Fibroblast of gingiva (primary cell): ENCODE measurements around the gene GABBR1.

Experiments used
- DNase-seq: peaks from one replicate; pipeline ENCODE4 v3.0.0-alpha.2; 2011; ENCODE audit warnings: low read depth

The GABBR1 gene

DNA sequence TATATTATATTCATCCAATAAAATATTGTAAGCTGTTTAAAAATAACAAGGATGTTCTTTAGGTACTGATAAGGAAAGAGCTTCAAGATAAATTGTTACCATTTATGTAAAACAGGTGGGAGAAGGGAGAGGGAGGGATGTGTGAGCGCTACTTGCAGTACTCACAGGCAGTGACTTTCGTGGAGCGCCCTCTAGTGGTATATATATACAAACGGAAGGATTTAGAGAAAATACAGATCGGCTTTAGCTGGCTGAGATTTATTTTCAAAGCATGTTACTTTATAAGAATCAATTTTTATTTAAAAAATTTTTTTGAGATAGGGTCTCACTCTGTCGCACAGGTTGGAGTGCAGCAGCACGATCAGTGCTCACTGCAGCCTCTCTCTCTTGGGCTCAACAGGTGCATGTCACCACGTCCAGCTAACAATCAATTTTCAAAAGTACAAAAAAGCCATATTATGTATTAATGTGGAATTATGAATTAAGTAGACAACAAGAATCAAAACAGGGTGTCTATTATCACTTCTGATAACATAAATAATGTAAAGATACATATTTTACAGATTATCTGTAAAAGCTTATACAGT lies 20.6 kb upstream of the GABBR1 start:
- peak; percentile 64 for DNase-seq

DNA sequence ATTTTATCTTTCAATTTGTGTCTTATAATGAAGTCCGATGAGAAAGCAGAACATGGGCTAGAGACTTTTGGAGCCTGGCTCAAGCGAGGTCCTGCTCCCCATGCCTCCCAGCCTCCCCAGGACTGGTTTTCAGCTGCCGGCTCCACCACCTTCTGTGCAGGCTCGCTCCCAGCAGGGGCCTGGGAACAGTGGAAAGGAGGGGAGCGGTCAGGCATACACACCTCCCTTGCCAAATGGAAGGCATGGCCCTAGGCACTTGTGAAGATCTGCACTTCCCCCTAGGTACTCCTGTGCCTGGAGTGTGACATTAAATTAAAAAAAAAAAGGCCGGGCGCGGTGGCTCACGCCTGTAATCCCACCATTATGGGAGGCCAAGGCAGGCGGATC lies 19.2 kb upstream of the GABBR1 start:
- no peak for DNase-seq

DNA sequence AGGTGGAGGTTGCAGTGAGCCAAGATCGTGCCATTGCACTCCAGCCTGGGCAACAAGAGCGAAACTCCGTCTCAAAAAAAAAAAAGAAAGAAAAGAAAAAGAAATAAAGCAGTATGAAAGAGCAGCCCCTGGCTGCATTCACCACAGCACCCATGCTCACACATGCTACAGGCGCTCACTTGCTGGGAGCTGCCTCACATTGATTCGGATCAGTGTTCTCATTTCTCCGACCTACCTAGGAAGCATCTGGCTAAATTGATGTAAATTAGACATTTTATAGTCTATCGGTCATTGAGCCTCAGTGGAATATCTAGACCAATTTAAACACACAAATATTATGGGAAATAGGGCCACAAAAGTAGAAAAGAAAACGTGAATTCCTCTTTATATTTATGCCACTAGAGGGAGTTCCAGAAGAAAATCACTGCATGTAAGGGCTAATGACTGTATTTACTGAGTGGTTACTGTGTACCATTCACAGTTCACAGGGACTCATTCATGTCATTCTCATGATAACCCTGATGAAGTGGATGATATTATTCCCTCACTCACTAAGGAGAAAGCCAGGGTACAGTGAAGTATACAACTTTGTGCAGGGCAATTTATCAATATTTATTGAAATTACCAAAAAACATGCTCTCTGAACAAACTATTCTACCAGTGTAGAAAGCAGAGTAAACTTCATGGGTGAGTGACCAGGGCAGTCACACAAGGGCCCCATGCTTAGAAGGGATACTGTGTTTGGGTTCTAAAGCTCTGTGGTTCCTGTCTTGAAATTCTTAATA lies 18.6 kb upstream of the GABBR1 start:
- DNase-seq = peak; percentile 18

DNA sequence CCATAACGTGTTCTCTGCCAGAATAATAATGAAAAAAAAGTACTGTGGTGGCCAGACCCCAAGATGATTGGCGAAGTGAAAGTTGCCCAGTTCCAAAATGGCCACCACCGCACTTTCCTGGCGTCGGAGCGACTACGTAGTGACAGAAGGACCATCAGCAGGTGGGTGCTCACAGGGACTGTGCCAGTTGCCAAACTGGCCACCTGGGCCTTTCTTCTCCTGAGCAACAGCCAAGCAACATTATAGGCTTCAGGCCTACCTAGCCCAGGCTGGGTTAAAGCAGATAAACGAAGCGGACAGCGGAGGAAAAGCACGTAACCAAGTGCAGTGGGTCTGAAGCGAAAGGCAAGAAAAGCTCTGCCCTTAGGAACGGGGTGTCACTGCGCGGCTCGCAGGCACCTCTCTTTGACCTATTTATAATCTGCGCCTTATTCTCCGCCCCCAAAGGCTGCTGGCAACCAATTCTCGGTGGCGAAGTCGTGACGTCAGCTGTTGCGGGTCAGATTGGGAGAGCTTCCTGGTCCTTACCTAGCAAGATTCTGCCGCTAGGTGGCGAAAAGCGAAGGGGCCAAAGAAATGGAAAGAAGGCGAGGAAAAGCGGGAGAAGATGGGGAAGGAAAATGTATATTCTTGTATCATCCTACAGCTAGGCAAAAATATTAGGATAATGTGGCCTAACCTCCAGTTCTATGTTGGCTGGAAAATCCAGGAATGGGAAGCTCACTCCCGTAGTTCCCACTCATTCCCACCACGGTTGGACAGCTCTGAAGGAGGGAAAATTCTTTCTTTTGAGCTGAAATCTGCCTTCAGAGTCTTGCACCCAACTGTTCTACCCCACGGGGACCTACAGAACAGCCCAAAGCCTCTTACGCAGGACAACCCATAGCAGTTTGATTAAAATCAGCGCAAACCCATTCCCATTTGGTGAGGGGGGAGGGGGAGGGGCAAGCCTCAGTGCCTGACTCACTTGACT lies 17.0 kb upstream of the GABBR1 start:
- peak; percentile 93 for DNase-seq

DNA sequence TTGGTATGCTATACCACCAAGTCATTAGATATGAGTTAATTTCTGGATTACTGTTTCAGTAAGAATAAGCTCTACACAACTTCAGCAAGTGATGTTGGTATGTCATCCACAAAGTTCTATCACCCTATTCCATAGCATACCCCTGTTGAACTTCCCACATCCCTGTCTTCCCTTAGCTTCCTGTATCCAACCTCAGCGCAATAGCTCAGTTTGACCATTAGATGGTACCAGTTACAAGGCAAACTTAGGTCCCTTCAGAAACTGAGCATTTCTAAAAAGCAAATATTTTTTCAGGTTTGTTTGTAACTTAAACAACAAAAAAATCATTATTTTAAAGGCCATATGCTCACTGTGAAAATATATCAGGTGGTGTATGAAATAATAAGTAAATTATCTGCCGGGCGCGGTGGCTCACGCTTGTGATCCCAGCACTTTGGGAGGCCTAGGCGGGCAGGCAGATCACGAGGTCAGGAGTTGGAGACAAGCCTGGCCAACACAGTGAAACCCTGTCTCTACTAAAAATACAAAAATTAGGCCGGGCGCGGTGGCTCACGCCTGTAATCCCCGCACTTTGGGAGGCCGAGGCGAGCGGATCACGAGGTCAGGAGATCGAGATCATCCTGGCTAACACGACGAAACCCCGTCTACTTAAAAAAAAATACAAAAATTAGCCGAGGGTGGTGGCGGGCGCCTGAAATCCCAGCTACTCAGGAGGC lies 15.1 kb upstream of the GABBR1 start:
- peak; percentile 39 for DNase-seq

DNA sequence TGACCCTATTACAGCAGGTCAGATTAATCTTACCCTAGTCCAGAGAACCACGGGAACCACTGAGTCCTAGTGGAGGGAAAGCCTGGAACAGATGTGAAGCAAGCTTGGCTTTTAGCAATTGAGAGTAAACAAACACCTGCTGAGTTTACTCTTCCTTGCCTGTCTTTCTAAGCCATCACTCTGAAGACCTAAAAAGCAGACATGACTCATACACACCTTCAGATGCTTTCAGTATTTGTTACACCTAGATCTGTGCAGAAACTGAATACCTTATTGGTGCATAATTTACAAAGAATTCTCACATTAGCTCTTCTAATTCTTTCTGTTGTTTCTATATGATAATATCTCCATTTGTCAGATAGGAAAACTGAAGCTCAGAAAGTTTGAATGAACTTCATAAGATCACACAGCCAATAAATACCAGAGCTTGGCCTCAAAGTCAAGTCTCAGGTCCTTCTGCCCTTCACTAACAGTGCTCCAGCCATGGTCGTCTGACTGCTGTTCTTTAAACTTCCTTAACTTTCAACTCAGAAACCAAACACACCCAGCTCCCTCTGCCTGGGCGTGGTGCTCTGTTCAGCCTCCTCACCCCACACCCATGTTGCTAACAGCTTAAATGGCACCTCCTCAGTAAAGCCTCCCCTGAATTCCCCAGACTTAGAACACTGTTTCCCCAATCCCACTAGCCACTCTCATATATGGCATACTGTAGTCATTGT lies 8.6 kb upstream of the GABBR1 start:
- no peak for DNase-seq

DNA sequence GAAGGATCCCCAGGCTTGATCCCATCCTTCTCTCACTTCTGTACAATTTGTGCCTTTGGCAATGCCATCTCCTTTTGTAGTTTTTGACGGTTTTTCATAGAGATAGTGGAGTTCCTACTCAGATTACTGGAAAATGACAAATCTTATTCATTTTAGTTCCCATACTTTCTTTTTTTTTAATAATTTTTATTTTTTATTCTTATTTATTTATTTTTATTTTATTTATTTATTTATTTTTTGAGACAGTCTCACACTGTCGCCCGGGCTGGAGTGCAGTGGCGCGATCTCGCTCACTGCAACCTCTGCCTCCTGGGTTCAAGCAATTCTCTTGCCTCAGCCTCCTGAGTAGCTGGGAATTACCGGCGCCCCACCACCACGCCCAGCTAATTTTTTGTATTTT lies 4.3 kb upstream of the GABBR1 start:
- DNase-seq = no peak

- no peak for DNase-seq
These were observed 537 bp upstream of the GABBR1 start for GRCh38 chr6:29633534-29633905.

- peak; percentile 79 for DNase-seq
These were observed 887 bp downstream of the GABBR1 start for GRCh38 chr6:29631860-29632731.

- DNase-seq = no peak
These were observed 1.7 kb downstream of the GABBR1 start for GRCh38 chr6:29631209-29631810.

- no peak for DNase-seq
These were observed 2.7 kb downstream of the GABBR1 start for GRCh38 chr6:29630315-29630714.

GRCh38 chr6:29629571-29629970 lies 3.4 kb downstream of the GABBR1 start:
- no peak for DNase-seq

GRCh38 chr6:29628419-29629281 lies 4.3 kb downstream of the GABBR1 start:
- peak; percentile 59 for DNase-seq

GRCh38 chr6:29627755-29628418 lies 5.1 kb downstream of the GABBR1 start:
- DNase-seq = peak; percentile 92

- DNase-seq = no peak
These were observed 5.8 kb downstream of the GABBR1 start for GRCh38 chr6:29626948-29627754.

DNA sequence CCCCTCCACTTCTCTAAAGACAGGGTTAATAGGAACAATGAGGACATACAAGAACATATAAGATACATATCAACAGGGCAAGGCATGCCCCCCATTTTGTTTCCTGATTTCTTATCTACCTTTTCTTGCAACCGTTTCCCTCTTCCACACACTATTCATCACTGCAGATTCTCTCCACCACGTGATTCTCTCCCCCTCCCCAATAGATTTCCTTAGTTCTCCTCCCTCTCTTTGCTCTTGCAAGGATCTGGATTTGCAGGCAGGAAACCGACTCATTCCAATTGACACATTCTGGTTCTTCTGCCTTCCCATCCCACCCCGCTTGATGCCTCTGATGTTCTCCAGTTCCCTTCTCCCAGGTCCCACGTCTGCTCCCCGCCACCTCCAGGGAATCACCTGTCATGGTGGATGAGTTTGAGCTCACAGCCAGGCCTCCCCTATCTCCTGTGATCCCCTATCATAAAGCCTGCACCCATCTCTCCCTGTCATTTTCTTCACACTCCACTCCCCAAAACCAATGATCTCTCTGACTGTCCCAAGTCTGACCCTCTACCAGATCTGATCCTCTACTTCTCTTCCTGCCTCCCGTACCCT lies 7.5 kb downstream of the GABBR1 start:
- no peak for DNase-seq

DNA sequence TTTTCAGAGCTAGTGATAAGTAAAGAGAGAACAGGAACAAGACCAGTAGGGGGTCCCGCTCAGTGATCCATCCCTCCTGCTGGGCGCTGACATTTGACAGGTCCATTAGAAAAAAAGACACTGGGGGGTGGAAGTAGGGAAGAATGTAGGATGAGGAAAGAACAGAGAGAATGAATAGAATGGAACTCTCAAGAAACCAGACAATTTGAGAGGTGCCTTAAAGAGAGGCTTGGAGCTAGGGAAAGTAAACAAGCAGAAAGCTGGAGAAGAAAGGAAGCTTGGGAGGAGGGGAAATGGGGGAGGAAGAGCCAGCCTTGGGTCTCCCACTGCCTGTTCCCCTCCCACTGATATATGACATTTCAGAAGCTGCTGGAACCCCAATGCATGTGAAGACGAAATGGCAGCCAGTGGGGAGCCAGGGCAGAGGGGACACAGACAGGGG lies 8.4 kb downstream of the GABBR1 start:
- DNase-seq = no peak
